Adrenal gland (tissue), 12 donors: Measurements from ENCODE around the gene PIK3R1. TPM values are rescaled to one million over a fixed set of nuclear protein-coding genes. Genes with fewer than 3 reads are reported as not detected.
"Not testable (repeated sequence)": the region's sequence is repeated elsewhere in the genome, so short reads cannot be mapped to it uniquely, and the experiment has no call there.

Experiments
- DNase-seq, 7 donors: peaks; one replicate each; pipeline ENCODE4 v3.0.0-alpha.2; 2019 to 2020
- H3K27ac ChIP-seq, 5 donors: fragments of 200-600 bp; sonication (generic) in 4 of 5; 1 replicate in 3 of 5; 2 replicates in 2 of 5; pipeline versions ENCODE4 v1.5.1 to v1.8.0; 2016 to 2020; ENCODE audit warnings: mild to moderate bottlenecking in 1 of 5
- H3K27me3 ChIP-seq: fragments of 200-600 bp; 2 replicates; pipeline ENCODE4 v1.8.0; 2021
- H3K36me3 ChIP-seq, 2 donors: fragments of 200-600 bp; replicated peaks in 1 of 2; 1 replicate in 1 of 2; 2 replicates in 1 of 2; pipeline versions ENCODE4 v1.5.1 to v1.8.0; 2018 to 2022
- H3K4me1 ChIP-seq, 2 donors: fragments of 200-600 bp; replicated peaks in 1 of 2; 1 replicate in 1 of 2; 2 replicates in 1 of 2; pipeline versions ENCODE4 v1.5.1 to v1.8.0; 2018 to 2021
- H3K4me3 ChIP-seq, 4 donors: fragments of 200-600 bp; sonication (generic) in 3 of 4; one replicate each; pipeline ENCODE4 v1.5.1; 2016 to 2018
- H3K9me3 ChIP-seq, 3 donors: fragments of 200-600 bp; sonication (generic) in 1 of 3; replicated peaks in 1 of 3; 1 replicate in 2 of 3; 2 replicates in 1 of 3; pipeline versions ENCODE4 v1.5.1 to v1.8.0; 2016 to 2021
- POLR2A ChIP-seq, 2 donors: fragments of 450-650 bp; IDR thresholded peaks; one replicate each; pipeline ENCODE4 v1.6.1; 2017; ENCODE audit warnings: antibody characterized with exemption in 2 of 2, mild to moderate bottlenecking in 2 of 2, moderate library complexity in 1 of 2
- WGBS, 4 donors: extraction: QIAGEN DNeasy Blood & Tissue Kit in 2 of 4; methylation state at CpG; one replicate each; pipeline versions ENCODE4 v1.1.5 to v1.1.7; 2013 to 2017; 5-methylcytosine and 5-hydroxymethylcytosine counted together
- intact Hi-C, 2 donors: fragments of 100-400 bp; cut with DNase I; formaldehyde crosslinking; loops; one replicate each; pipeline versions ENCODE4 v1.14.1 to v1.15.0; 2022 to 2023
- polyA plus RNA-seq, 3 donors: library from polyadenylated mRNA; stranded (reverse); fragments of 200-250 nt in 2 of 3; fragments of 350-450 nt in 1 of 3; fragmentation: Illumina TruSeq in 1 of 3; extraction: RNeasy Lipid Tissue Mini Kit (QIAGEN cat#74804) in 1 of 3; gene quantifications; one replicate each; pipeline ENCODE4 v1.2.3, GENCODE V29; 2013 to 2014
- total RNA-seq, 9 donors: library from RNA; depleted of rRNA in 4 of 9; stranded (reverse); fragments of >200 nt in 4 of 9; fragments of 120-200 nt in 1 of 9; fragmentation: NEBNext Ultra II Directional in 1 of 9; extraction: Animal tissue kit (Norgen Biotek cat#: 25700) in 1 of 9; gene quantifications; one replicate each; pipeline versions ENCODE4 v1.1.0 to v1.2.4, GENCODE V29; 2013 to 2023
- TF ChIP-seq, protein P1 (sequence below), 6 experiments: fragments of 450-650 bp in 4 of 6; fragments of 200-600 bp in 2 of 6; sonication (generic) in 1 of 6; IDR thresholded peaks; 1 replicate in 5 of 6; 2 replicates in 1 of 6; pipeline versions ENCODE4 v1.5.1 to v1.8.0; 2016 to 2021; ENCODE audit warnings: antibody characterized with exemption in 6 of 6, mild to moderate bottlenecking in 2 of 6, moderate library complexity in 1 of 6
- donor health status: healthy with polysubstance abuse.
- donor health status: Bipolar disorder and iron deficiency.
- donor health status: DM: yes; HTN: yes; CAD: no.
- donor health status: DM: no; HTN: no; CAD: no.
- donor health status: DM: no; HTN: no; CAD: no.
- donor health status: DM: yes; HTN: yes; CAD: no.

Gene PIK3R1
- total and polyA plus RNA-seq, 12 donors = 4.9 to 110 (median 48.2) TPM

DNA sequence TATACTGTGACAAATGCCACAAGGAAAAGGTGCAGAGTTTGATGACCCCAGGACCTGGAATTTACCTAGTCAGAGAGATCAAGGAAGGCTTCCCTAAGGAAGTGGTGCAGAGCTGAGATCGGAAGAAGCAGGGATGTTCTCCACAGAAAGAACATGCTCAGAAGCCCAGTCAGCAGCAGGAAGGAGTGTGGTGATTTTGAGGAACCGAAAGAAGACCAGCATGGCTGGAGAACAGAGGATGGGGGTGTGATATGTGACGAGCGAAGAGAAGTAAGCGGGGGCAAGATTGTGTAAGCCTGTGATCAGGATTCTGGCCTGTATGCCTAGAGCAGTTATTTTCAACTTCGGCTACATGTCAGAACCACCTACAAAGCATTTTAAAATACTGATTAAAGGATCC is 18.7 kb upstream of the PIK3R1 start:
- no peak overlapping the region for H3K4me3 ChIP-seq
- H3K36me3 ChIP-seq = no peaks in the 10 kb centered on the region
- 79 to 86% (median 83%) methylated on average over 6 of the region's 6 CpGs for WGBS, 4 donors
- intact Hi-C loops = no loop called here
- peak overlapping the region in 2 of 5 donors; percentile 10 to 56 for H3K27ac ChIP-seq
- TF ChIP-seq, protein P1, sequence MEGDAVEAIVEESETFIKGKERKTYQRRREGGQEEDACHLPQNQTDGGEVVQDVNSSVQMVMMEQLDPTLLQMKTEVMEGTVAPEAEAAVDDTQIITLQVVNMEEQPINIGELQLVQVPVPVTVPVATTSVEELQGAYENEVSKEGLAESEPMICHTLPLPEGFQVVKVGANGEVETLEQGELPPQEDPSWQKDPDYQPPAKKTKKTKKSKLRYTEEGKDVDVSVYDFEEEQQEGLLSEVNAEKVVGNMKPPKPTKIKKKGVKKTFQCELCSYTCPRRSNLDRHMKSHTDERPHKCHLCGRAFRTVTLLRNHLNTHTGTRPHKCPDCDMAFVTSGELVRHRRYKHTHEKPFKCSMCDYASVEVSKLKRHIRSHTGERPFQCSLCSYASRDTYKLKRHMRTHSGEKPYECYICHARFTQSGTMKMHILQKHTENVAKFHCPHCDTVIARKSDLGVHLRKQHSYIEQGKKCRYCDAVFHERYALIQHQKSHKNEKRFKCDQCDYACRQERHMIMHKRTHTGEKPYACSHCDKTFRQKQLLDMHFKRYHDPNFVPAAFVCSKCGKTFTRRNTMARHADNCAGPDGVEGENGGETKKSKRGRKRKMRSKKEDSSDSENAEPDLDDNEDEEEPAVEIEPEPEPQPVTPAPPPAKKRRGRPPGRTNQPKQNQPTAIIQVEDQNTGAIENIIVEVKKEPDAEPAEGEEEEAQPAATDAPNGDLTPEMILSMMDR (IDR thresholded peaks at IDR 0.05) = no peak
- no peak for TF ChIP-seq POLR2A (IDR thresholded peaks at IDR 0.05)
- H3K4me1 ChIP-seq = peaks cover 9 to 12% of the 10 kb centered on the region in 2 donors
- peak in 6 of 7 donors; percentile 31 to 68 (median 50) for DNase-seq
- no peaks in the 10 kb centered on the region for H3K9me3 ChIP-seq
- H3K27me3 ChIP-seq = no peaks in the 10 kb centered on the region

DNA sequence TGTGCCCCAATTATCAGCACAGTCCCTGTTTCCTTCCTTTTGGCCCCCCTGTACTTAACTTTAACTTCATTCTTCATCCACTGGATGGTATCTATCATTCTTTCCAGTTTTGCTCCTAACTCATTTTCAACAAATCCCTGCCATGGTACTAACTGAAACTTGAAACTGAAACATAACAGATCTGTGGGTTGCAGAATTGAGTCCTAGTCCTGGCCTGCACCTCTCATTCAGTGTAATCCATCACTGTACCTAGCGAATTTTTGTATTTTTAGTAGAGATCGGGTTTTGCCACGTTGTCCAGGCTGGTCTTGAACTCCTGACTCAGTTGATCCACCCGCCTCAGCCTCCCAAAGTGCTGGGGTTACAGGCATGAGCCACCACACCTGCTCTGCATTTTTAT is 15.3 kb upstream of the PIK3R1 start:
- Histone ChIP-seq H3K4me1 (no peaks in the 10 kb centered on the region), H3K9me3 (no peaks in the 10 kb centered on the region), H3K36me3 (no peaks in the 10 kb centered on the region), H3K4me3 (no peak overlapping the region), H3K27me3 (no peaks in the 10 kb centered on the region), H3K27ac (no peak overlapping the region)
- intact Hi-C loops = no loop called here
- 90 to 97% (median 92%) methylated on average over 4 of the region's 4 CpGs for WGBS, 4 donors
- DNase-seq = no peak
- TF ChIP-seq, protein P1 (IDR thresholded peaks at IDR 0.05) = no peak

DNA sequence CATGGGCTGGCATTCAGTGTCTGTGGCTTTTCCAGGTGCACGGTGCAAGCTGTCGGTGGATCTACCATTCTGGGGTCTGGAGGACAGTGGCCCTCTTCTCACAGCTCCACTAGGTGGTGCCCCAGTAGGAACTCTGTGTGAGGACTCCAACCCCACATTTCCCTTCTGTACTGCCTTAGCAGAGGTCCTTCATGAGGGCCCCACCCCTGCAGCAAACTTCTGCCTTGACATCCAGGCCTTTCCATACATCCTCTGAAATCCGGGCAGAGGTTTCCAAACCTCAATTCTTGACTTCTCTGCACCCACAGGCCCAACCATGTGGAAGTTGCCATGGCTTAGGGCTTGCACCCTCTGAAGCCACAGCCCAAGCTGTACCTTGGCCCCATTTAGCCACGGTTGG is 4.9 kb upstream of the PIK3R1 start:
- H3K4me1 ChIP-seq = peaks cover 0 to 11% of the 10 kb centered on the region in 2 donors
- H3K9me3 ChIP-seq, H3K27me3 ChIP-seq, H3K4me3 ChIP-seq, intact Hi-C loops, H3K36me3 ChIP-seq, H3K27ac ChIP-seq, DNase-seq: not testable (repeated sequence)
- 88 to 99% (median 95%) methylated on average over 2 to 4 of the region's 4 CpGs for WGBS, 4 donors

DNA sequence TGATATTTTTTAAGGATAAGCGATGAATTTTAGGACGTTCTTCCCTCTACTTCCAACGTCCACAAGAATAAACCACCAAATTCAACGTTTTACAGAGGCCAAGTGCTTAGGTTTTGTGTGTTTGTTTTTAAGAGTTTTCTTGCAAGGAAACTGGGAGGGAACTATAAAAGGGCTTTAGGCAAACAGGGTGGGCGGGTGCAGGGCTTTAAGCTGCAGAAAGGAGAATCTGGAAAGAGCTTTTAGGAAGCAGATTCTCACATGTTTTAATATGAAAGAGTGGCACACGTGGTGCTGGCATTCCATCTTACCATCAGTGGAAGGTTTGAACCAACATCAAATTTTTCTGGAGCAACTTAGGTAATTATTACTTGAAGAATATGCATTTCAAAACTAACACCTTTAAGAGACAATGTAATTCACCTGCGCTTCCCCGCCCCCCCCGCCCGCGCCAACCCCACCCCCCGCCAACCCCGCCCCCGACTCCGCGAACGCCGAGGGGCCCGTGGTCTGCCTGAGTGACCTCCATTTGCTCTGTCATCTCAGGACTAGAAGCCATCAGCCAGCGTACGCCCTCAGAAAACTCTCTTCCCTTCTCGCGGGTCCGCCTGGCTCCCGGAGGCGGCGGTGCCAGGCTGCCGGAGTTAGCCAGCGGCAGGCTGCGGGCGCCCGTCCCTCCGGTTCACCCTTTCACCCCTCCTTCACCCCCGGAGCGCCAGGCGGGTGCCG is 911 bp upstream of the PIK3R1 start:
- TF ChIP-seq, protein P1 (IDR thresholded peaks at IDR 0.05) = no peak
- no peak for TF ChIP-seq POLR2A (IDR thresholded peaks at IDR 0.05)
- H3K9me3 ChIP-seq = no peaks in the 10 kb centered on the region
- H3K4me3 ChIP-seq = peak overlapping the region; percentile 1 to 70 (median 34)
- no peaks in the 10 kb centered on the region for H3K27me3 ChIP-seq
- H3K4me1 ChIP-seq = peaks cover 4 to 31% of the 10 kb centered on the region in 2 donors
- peak in 1 of 7 donors; percentile 29 for DNase-seq
- intact Hi-C loops = no loop called here
- 2 to 7% (median 4%) methylated on average over 14 to 37 of the region's 37 CpGs for WGBS, 4 donors
- peak overlapping the region; percentile 77 to 99 (median 94) for H3K27ac ChIP-seq
- no peaks in the 10 kb centered on the region for H3K36me3 ChIP-seq

DNA sequence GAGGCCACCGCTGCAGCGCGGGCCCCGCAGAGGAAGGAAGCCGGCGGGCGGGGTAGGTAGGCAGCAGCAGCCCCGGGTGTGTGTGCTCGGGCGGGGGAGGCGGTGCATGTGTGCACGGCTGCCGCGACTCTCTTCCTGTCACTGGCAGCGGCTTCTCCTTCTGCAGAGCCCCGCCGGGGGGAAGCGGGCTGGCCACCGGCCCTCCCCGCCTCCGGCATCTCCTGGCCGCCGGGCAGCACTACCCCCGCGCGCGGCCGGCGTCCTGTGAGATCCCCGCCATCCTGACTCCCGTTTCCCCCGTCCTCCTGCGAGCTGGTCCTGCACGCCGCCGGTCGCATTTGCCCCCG is 315 bp downstream of the PIK3R1 start:
- no peaks in the 10 kb centered on the region for H3K27me3 ChIP-seq
- no peaks in the 10 kb centered on the region for H3K9me3 ChIP-seq
- peaks cover 4 to 37% of the 10 kb centered on the region in 2 donors for H3K4me1 ChIP-seq
- intact Hi-C loops = no loop called here
- DNase-seq = peak in 1 of 7 donors; percentile 72
- H3K27ac ChIP-seq = peak overlapping the region; percentile 77 to 99 (median 94)
- H3K36me3 ChIP-seq = no peaks in the 10 kb centered on the region
- TF ChIP-seq, protein P1 (IDR thresholded peaks at IDR 0.05) = no peak
- no peak for TF ChIP-seq POLR2A (IDR thresholded peaks at IDR 0.05)
- WGBS, 4 donors = 0 to 1% (median 0%) methylated on average over 4 to 38 of the region's 38 CpGs
- peak overlapping the region; percentile 70 to 96 (median 94) for H3K4me3 ChIP-seq
